Neural progenitor cell (in vitro differentiated cells): ENCODE data around the gene FAM217A. TPM values are rescaled to one million over a fixed set of nuclear protein-coding genes. Genes with fewer than 3 reads are reported as not detected.

Experiments
- DNase-seq: peaks from one replicate; pipeline ENCODE4 v3.0.0-alpha.2; 2016; ENCODE audit warnings: low spot score
- H2AFZ ChIP-seq: fragments of 200-600 bp; sonication (generic); replicated peaks from 2 replicates; pipeline ENCODE4 v1.6.1; 2016; ENCODE audit warnings: antibody characterized with exemption
- H3F3A ChIP-seq: fragments of 200-600 bp; sonication (generic); 2 replicates; pipeline ENCODE4 v1.6.1; 2016; ENCODE audit warnings: antibody characterized with exemption, low read depth
- H3K27ac ChIP-seq: fragments of 200-600 bp; sonication (generic); 2 replicates; pipeline ENCODE4 v1.5.1; 2016; ENCODE audit warnings: mild to moderate bottlenecking
- H3K27me3 ChIP-seq: fragments of 200-600 bp; sonication (generic); 2 replicates; pipeline ENCODE4 v1.6.1; 2016; ENCODE audit warnings: mild to moderate bottlenecking, moderate library complexity
- H3K36me3 ChIP-seq: fragments of 200-600 bp; sonication (generic); 2 replicates; pipeline ENCODE4 v1.5.1; 2016
- H3K4me1 ChIP-seq: fragments of 200-600 bp; sonication (generic); 2 replicates; pipeline ENCODE4 v1.6.1; 2016; ENCODE audit warnings: mixed run types
- H3K4me2 ChIP-seq: fragments of 200-600 bp; sonication (generic); 2 replicates; pipeline ENCODE4 v1.6.1; 2016
- H3K4me3 ChIP-seq: fragments of 200-600 bp; sonication (generic); 2 replicates; pipeline ENCODE4 v1.5.1; 2016
- H3K79me2 ChIP-seq: fragments of 200-600 bp; sonication (generic); 2 replicates; pipeline ENCODE4 v1.6.1; 2016; ENCODE audit warnings: low read depth
- H3K9ac ChIP-seq: fragments of 200-600 bp; sonication (generic); 2 replicates; pipeline ENCODE4 v1.6.1; 2016
- H3K9me3 ChIP-seq: fragments of 200-600 bp; sonication (generic); 2 replicates; pipeline ENCODE4 v1.5.1; 2016; ENCODE audit warnings: low read depth
- H4K20me1 ChIP-seq: fragments of 200-600 bp; sonication (generic); 2 replicates; pipeline ENCODE4 v1.6.1; 2016; ENCODE audit warnings: low read depth
- H3K27ac Mint-ChIP-seq: 3 replicates; pipeline ENCODE4 v1.8.0; 2021; ENCODE audit warnings: mixed read lengths
- H3K27me3 Mint-ChIP-seq: 2 replicates; pipeline ENCODE4 v1.8.0; 2022; ENCODE audit warnings: low read depth, mild to moderate bottlenecking, inconsistent platforms, moderate library complexity, mixed read lengths; ENCODE audit not compliant: insufficient read depth
- H3K36me3 Mint-ChIP-seq: 3 replicates; pipeline ENCODE4 v1.8.0; 2021; ENCODE audit warnings: mixed read lengths
- H3K4me1 Mint-ChIP-seq: 3 replicates; pipeline ENCODE4 v1.8.0; 2021; ENCODE audit warnings: mixed read lengths
- H3K4me3 Mint-ChIP-seq: 3 replicates; pipeline ENCODE4 v1.8.0; 2021; ENCODE audit warnings: mild to moderate bottlenecking, moderate library complexity, mixed read lengths
- H3K9me3 Mint-ChIP-seq: 3 replicates; pipeline ENCODE4 v1.8.0; 2020; ENCODE audit warnings: mixed read lengths
- EZH2 ChIP-seq: fragments of 200-600 bp; sonication (generic); IDR thresholded peaks from 2 replicates; pipeline ENCODE4 v1.6.1; 2017; ENCODE audit warnings: antibody characterized with exemption, mild to moderate bottlenecking, moderate library complexity
- EZH2phosphoT487 ChIP-seq: fragments of 200-600 bp; sonication (generic); IDR thresholded peaks from 2 replicates; pipeline ENCODE4 v1.6.1; 2017; ENCODE audit warnings: antibody characterized with exemption
- total RNA-seq: library from RNA; depleted of rRNA; stranded (reverse); fragments of >200 nt; gene quantifications from 2 replicates; pipeline ENCODE4 v1.2.3, GENCODE V29; 2015; ENCODE audit warnings: low replicate concordance
- TF ChIP-seq, protein P1 (sequence below): fragments of 200-600 bp; sonication (generic); IDR thresholded peaks from 2 replicates; pipeline ENCODE4 v1.5.1; 2017; ENCODE audit warnings: antibody characterized with exemption, mild to moderate bottlenecking

FAM217A gene
- total RNA-seq, 1 donor from 2014 or later: not detected

DNA sequence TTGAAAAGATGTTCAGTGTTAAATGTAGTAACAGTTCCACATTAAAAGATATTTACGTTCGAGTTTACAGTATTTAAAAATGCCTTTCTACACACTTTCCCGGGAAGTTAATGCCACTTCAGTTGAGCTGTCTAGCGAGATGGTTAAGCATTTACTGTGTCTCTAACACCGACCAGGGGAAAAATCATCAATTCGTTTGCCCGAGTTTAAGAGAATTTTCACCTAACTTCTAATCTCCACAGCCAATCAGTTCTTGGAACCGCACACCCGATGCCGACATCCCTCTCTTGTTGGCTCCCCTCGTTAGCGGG lies 58.2 kb downstream of the FAM217A start:
- peaks cover 2% of the 10 kb centered on the region for H3K27me3 Mint-ChIP-seq
- peaks cover 49% of the 10 kb centered on the region for H4K20me1 ChIP-seq
- H3K4me1 ChIP-seq: peaks cover 25% of the 10 kb centered on the region
- no peak overlapping the region for H2AFZ ChIP-seq
- H3K4me1 Mint-ChIP-seq: peaks cover 43% of the 10 kb centered on the region
- H3K9ac ChIP-seq: no peak overlapping the region
- H3K27ac Mint-ChIP-seq: peak overlapping the region; percentile 100
- no peaks in the 10 kb centered on the region for H3K9me3 ChIP-seq
- H3K4me2 ChIP-seq: peak overlapping the region; percentile 83
- H3K79me2 ChIP-seq: peaks cover 91% of the 10 kb centered on the region
- no peaks in the 10 kb centered on the region for H3K27me3 ChIP-seq
- H3K36me3 ChIP-seq: no peaks in the 10 kb centered on the region
- H3K4me3 ChIP-seq: peak overlapping the region; percentile 94
- H3K27ac ChIP-seq: peak overlapping the region; percentile 96
- peak overlapping the region; percentile 91 for H3K4me3 Mint-ChIP-seq
- H3K9me3 Mint-ChIP-seq: no peaks in the 10 kb centered on the region
- peaks cover 11% of the 10 kb centered on the region for H3K36me3 Mint-ChIP-seq
- TF ChIP-seq, protein P1, sequence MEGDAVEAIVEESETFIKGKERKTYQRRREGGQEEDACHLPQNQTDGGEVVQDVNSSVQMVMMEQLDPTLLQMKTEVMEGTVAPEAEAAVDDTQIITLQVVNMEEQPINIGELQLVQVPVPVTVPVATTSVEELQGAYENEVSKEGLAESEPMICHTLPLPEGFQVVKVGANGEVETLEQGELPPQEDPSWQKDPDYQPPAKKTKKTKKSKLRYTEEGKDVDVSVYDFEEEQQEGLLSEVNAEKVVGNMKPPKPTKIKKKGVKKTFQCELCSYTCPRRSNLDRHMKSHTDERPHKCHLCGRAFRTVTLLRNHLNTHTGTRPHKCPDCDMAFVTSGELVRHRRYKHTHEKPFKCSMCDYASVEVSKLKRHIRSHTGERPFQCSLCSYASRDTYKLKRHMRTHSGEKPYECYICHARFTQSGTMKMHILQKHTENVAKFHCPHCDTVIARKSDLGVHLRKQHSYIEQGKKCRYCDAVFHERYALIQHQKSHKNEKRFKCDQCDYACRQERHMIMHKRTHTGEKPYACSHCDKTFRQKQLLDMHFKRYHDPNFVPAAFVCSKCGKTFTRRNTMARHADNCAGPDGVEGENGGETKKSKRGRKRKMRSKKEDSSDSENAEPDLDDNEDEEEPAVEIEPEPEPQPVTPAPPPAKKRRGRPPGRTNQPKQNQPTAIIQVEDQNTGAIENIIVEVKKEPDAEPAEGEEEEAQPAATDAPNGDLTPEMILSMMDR: no peak
- no peak for TF ChIP-seq EZH2phosphoT487
- no peak for TF ChIP-seq EZH2
- peaks cover 42% of the 10 kb centered on the region for H3F3A ChIP-seq
- DNase-seq: no peak

DNA sequence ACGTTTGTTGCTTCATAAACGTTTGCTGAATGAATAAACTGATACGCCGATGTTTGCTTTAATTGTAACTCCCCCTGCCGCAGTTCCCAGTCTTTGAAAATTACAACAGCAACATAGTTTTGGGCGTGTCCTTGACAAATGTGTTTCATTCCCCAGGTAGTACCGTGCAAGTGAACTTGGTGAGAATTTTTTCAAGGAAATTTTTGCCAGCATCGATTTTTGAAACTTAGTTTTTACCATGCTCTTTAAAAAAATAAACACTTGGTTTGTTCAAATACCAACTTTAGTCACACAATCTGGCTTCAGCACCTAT lies 60.1 kb downstream of the FAM217A start:
- H3K4me3 Mint-ChIP-seq: peak overlapping the region; percentile 96
- H3K36me3 Mint-ChIP-seq: peaks cover 19% of the 10 kb centered on the region
- peaks cover 25% of the 10 kb centered on the region for H3K4me1 ChIP-seq
- TF ChIP-seq EZH2phosphoT487 (no peak), EZH2 (no peak)
- TF ChIP-seq, protein P1: no peak
- H3K4me3 ChIP-seq: peak overlapping the region; percentile 85
- peaks cover 3% of the 10 kb centered on the region for H3K9me3 Mint-ChIP-seq
- H3K4me2 ChIP-seq: peak overlapping the region; percentile 91
- no peak for DNase-seq
- peaks cover 2% of the 10 kb centered on the region for H3K27me3 Mint-ChIP-seq
- peaks cover 91% of the 10 kb centered on the region for H3K79me2 ChIP-seq
- H3K4me1 Mint-ChIP-seq: peaks cover 42% of the 10 kb centered on the region
- H2AFZ ChIP-seq: peak overlapping the region; percentile 72
- H3K9me3 ChIP-seq: no peaks in the 10 kb centered on the region
- H3K27ac ChIP-seq: peak overlapping the region; percentile 99
- peak overlapping the region; percentile 12 for H3K9ac ChIP-seq
- no peaks in the 10 kb centered on the region for H3K27me3 ChIP-seq
- H3F3A ChIP-seq: peaks cover 42% of the 10 kb centered on the region
- H4K20me1 ChIP-seq: peaks cover 30% of the 10 kb centered on the region
- H3K36me3 ChIP-seq: peaks cover 14% of the 10 kb centered on the region
- peak overlapping the region; percentile 82 for H3K27ac Mint-ChIP-seq

Other genes starting within 250 kb of the FAM217A start
- gene FAM50B, start 229.8 kb downstream of the FAM217A start, total RNA-seq: 2.8 and 4.5 TPM in 2 replicates
- 33.4 and 49.1 TPM in 2 replicates for gene ECI2, start 56.4 kb upstream of the FAM217A start, total RNA-seq